Panc1 (cell line): ENCODE results near the gene ZKSCAN2. TPM values are rescaled to one million over a fixed set of nuclear protein-coding genes. Genes with fewer than 3 reads are reported as not detected.

Experiments
- ATAC-seq: fragments of 200-7000 bp; cut with Tn5 transposase; 2 replicates; pipeline ENCODE4 v1.9.1; 2020; ENCODE audit warnings: mild to moderate bottlenecking, moderate library complexity
- BruUV-seq: library from RNA; stranded (reverse); fragments of 400-500 nt; replicated peaks from 2 replicates; lab custom pipeline; 2021; lab: Mats Ljungman, UMichigan
- CTCF ChIA-PET: fragments of 300-600 bp; sonication (Branson Sonifier 250); formaldehyde crosslinking; loops from one replicate; lab custom pipeline; 2022; ENCODE audit warnings: antibody characterized with exemption; lab: Charles Lee
- POLR2A ChIA-PET: fragments of 300-600 bp; sonication (Branson Sonifier 250); formaldehyde crosslinking; loops from one replicate; lab custom pipeline; 2022; ENCODE audit warnings: antibody characterized with exemption; lab: Charles Lee
- DNase-seq: peaks from one replicate; pipeline ENCODE4 v3.0.0-alpha.2; 2010; ENCODE audit warnings: low read depth, low spot score
- H3K27ac ChIP-seq: 2 replicates; pipeline ENCODE4 v1.5.1; 2011; ENCODE audit warnings: mild to moderate bottlenecking, low read length, inconsistent platforms
- H3K27me3 ChIP-seq: fragments of 200-500 bp; sonication (Bioruptor generic); 2 replicates; pipeline ENCODE4 v1.6.0; 2014; ENCODE audit warnings: low read length, inconsistent platforms; ENCODE audit not compliant: control insufficient read depth, insufficient read depth
- H3K36me3 ChIP-seq: fragments of 200-500 bp; sonication (Bioruptor generic); 2 replicates; pipeline ENCODE4 v1.5.1; 2014; ENCODE audit warnings: inconsistent platforms, mild to moderate bottlenecking, low read length, moderate library complexity; ENCODE audit not compliant: control insufficient read depth, insufficient read depth
- H3K4me1 ChIP-seq: 2 replicates; pipeline ENCODE4 v1.5.1; 2011; ENCODE audit warnings: inconsistent platforms, mild to moderate bottlenecking, low read length, moderate library complexity; ENCODE audit not compliant: control insufficient read depth, insufficient read depth
- H3K4me3 ChIP-seq, 2 experiments: 2 replicates each; pipeline ENCODE4 v1.5.1; 2011 to 2012; ENCODE audit warnings: low read depth in 2 of 2, low read length in 2 of 2, mild to moderate bottlenecking in 2 of 2, inconsistent platforms in 1 of 2, moderate library complexity in 1 of 2
- H3K9me3 ChIP-seq: fragments of 200-500 bp; sonication (Bioruptor generic); 2 replicates; pipeline ENCODE4 v1.5.1; 2014; ENCODE audit warnings: low read depth, mild to moderate bottlenecking, inconsistent platforms, low read length, moderate library complexity; ENCODE audit not compliant: control insufficient read depth, insufficient read depth
- POLR2AphosphoS5 ChIP-seq: IDR thresholded peaks from 2 replicates; pipeline ENCODE4 v1.6.1; 2012; ENCODE audit warnings: mild to moderate bottlenecking, low read depth, low read length, moderate library complexity
- SIN3A ChIP-seq: IDR thresholded peaks from 2 replicates; pipeline ENCODE4 v1.6.1; 2012; ENCODE audit warnings: low read depth, mild to moderate bottlenecking, low read length, moderate library complexity, borderline replicate concordance; ENCODE audit not compliant: insufficient read depth
- TCF7L2 ChIP-seq: IDR thresholded peaks from 2 replicates; pipeline ENCODE4 v1.6.1; 2011; ENCODE audit warnings: mild to moderate bottlenecking, low read depth, low read length, inconsistent platforms
- in situ Hi-C: cut with HindIII; loops from 2 replicates; pipeline ENCODE4 v1.10.0; 2016; ENCODE audit warnings: low sequenced_read_pairs, low pct_unique_long_range_greater_than_20kb
- intact Hi-C: fragments of 100-400 bp; cut with micrococcal nuclease; formaldehyde crosslinking; loops from one replicate; pipeline ENCODE4 v1.10.0; 2022; ENCODE audit not compliant: unreplicated experiment
- total RNA-seq: library from RNA; stranded (reverse); gene quantifications from one replicate; pipeline ENCODE4 v1.2.1, GENCODE V29; 2021; ENCODE audit not compliant: unreplicated experiment
- TF ChIP-seq, protein P1 (sequence below): fragments of 450-650 bp; IDR thresholded peaks from 2 replicates; pipeline ENCODE4 v1.5.1; 2017; ENCODE audit warnings: mild to moderate bottlenecking
- TF ChIP-seq, protein P2 (sequence below), 2 experiments: IDR thresholded peaks; 2 replicates each; pipeline ENCODE4 v1.6.1; 2011 to 2012; ENCODE audit warnings: low read depth in 2 of 2, control low read depth in 1 of 2, low read length in 1 of 2, mild to moderate bottlenecking in 1 of 2, moderate library complexity in 1 of 2; ENCODE audit not compliant: insufficient read depth in 1 of 2

Gene ZKSCAN2
- total RNA-seq, 1 experiment from 2014 or later, result 11.4 TPM

DNA sequence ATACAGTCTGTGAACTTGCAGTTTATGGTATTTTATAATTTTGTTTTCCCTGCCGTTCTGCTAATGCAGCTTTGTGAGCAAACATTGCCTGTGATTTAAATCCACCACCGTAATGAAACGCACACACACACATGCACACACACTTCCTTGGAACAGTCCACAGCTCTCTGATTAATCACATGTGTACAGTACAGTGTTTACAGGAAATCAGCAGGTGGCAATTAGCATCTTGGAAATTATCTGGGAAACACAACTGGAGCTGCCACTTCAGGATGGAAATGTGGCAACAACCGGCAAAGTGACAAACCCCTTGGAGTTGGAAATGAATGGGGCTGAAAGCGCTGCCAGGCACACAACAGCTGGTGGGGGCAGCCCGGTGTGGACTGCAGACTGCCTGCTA, 12.9 kb upstream of the ZKSCAN2 start:
- Histone ChIP-seq H3K4me1 (no peaks in the 10 kb centered on the region), H3K4me3 (no peak overlapping the region), H3K27ac (no peak overlapping the region), H3K36me3 (no peaks in the 10 kb centered on the region), H3K27me3 (no peaks in the 10 kb centered on the region), H3K9me3 (no peaks in the 10 kb centered on the region)
- ATAC-seq (no peak), DNase-seq (no peak)
- POLR2A ChIA-PET, result interaction anchor here (0.6 to 0.7 kb wide), 2 partner anchors 89 to 613 kb away, joined by 3 read pairs; no protein-coding TSS in a partner anchor
- BruUV-seq, result no TSS peak
- intact Hi-C loops (no loop called here), in situ Hi-C loops (no loop called here)
- no peak for TF ChIP-seq SIN3A
- CTCF ChIA-PET, result no interaction called here

DNA sequence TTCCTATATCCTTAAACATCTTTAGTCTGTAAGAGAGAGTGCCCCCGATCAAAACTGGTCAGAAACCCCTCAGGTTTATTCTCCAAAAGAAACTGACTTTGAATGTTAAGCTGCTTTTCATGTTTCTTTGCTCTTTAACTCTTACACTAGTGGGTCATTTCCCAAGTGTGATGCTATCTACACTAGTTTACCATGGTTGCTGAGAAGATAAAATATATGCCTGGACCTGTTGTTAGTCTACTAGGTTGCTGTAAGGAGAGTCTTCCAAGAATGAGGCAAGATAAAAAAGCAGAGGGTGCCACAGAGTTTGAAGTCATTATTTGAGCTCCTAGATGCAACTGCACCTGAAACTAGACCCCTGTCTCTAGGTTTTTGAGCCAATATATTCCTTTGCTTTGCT, 12.2 kb upstream of the ZKSCAN2 start:
- H3K9me3 ChIP-seq, result no peaks in the 10 kb centered on the region
- ATAC-seq (no peak), DNase-seq (no peak)
- no peak overlapping the region for H3K4me3 ChIP-seq
- intact Hi-C loops (no loop called here), in situ Hi-C loops (no loop called here)
- CTCF ChIA-PET, result no interaction called here
- POLR2A ChIA-PET, result no interaction called here
- no peaks in the 10 kb centered on the region for H3K4me1 ChIP-seq
- H3K27ac ChIP-seq, result no peak overlapping the region
- H3K36me3 ChIP-seq, result no peaks in the 10 kb centered on the region
- TF ChIP-seq TCF7L2, result no peak
- no peak for TF ChIP-seq SIN3A
- TF ChIP-seq, protein P1, sequence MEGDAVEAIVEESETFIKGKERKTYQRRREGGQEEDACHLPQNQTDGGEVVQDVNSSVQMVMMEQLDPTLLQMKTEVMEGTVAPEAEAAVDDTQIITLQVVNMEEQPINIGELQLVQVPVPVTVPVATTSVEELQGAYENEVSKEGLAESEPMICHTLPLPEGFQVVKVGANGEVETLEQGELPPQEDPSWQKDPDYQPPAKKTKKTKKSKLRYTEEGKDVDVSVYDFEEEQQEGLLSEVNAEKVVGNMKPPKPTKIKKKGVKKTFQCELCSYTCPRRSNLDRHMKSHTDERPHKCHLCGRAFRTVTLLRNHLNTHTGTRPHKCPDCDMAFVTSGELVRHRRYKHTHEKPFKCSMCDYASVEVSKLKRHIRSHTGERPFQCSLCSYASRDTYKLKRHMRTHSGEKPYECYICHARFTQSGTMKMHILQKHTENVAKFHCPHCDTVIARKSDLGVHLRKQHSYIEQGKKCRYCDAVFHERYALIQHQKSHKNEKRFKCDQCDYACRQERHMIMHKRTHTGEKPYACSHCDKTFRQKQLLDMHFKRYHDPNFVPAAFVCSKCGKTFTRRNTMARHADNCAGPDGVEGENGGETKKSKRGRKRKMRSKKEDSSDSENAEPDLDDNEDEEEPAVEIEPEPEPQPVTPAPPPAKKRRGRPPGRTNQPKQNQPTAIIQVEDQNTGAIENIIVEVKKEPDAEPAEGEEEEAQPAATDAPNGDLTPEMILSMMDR, result no peak
- TF ChIP-seq, protein P2, sequence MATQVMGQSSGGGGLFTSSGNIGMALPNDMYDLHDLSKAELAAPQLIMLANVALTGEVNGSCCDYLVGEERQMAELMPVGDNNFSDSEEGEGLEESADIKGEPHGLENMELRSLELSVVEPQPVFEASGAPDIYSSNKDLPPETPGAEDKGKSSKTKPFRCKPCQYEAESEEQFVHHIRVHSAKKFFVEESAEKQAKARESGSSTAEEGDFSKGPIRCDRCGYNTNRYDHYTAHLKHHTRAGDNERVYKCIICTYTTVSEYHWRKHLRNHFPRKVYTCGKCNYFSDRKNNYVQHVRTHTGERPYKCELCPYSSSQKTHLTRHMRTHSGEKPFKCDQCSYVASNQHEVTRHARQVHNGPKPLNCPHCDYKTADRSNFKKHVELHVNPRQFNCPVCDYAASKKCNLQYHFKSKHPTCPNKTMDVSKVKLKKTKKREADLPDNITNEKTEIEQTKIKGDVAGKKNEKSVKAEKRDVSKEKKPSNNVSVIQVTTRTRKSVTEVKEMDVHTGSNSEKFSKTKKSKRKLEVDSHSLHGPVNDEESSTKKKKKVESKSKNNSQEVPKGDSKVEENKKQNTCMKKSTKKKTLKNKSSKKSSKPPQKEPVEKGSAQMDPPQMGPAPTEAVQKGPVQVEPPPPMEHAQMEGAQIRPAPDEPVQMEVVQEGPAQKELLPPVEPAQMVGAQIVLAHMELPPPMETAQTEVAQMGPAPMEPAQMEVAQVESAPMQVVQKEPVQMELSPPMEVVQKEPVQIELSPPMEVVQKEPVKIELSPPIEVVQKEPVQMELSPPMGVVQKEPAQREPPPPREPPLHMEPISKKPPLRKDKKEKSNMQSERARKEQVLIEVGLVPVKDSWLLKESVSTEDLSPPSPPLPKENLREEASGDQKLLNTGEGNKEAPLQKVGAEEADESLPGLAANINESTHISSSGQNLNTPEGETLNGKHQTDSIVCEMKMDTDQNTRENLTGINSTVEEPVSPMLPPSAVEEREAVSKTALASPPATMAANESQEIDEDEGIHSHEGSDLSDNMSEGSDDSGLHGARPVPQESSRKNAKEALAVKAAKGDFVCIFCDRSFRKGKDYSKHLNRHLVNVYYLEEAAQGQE (IDR thresholded peaks at IDR 0.05; ENCODE audit: insufficient read depth in 1 of 2, low read depth in 2 of 2, low read length in 1 of 2), result no peak
- TF ChIP-seq POLR2AphosphoS5, result no peak
- no peaks in the 10 kb centered on the region for H3K27me3 ChIP-seq
- no TSS peak for BruUV-seq

DNA sequence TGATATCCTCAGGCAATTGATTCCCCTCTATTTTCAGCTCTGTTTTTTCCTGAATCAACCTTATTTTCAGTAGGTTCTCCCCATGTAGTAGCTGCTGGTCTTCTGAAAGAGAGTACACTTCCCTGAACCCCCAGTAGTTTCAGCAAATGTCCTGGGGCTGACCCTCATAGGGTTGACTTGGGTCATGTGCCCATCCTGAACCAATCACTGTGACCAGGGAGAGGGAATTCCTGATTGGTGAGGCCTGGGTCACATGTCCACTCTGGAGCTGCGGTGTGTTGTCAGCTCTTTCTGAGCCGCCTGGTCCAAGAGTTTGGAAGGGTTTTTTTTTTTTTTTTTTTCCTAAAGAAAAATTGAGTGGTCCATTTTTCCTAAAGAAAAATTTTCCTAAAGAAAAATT, 8.3 kb upstream of the ZKSCAN2 start:
- no peak overlapping the region for H3K4me3 ChIP-seq
- CTCF ChIA-PET, result interaction anchor here (0.5 kb wide), 1 partner anchor 562 kb away, joined by 3 read pairs; no protein-coding TSS in a partner anchor

More for the DNA sequence above, 8.3 kb upstream of the ZKSCAN2 start:
- ATAC-seq (no peak), DNase-seq (no peak)
- Histone ChIP-seq H3K36me3 (0 out of 2 replicates have a peak, but pooled peaks cover 3% of the 10 kb centered on the region), H3K27ac (no peak overlapping the region), H3K9me3 (no peaks in the 10 kb centered on the region), H3K27me3 (no peaks in the 10 kb centered on the region), H3K4me1 (no peaks in the 10 kb centered on the region)
- POLR2A ChIA-PET, result no interaction called here
- TF ChIP-seq SIN3A (no peak), POLR2AphosphoS5 (no peak), TCF7L2 (no peak)
- TF ChIP-seq, protein P1, result no peak
- TF ChIP-seq, protein P2 (IDR thresholded peaks at IDR 0.05; ENCODE audit: insufficient read depth in 1 of 2, low read depth in 2 of 2, low read length in 1 of 2), result no peak
- intact Hi-C loops (no loop called here), in situ Hi-C loops (no loop called here)
- BruUV-seq, result no TSS peak
